BLaER1 treated with 17β-estradiol and CSF1 and Interleukin-3, amounts not matched to agents 10 nM and 100 nM (cell line): ENCODE results near the gene AGR2.
A peak's percentile ranks its signal among the peaks of the same experiment; 100 is the strongest.
"Not testable (repeated sequence)": the region's sequence is repeated elsewhere in the genome, so short reads cannot be mapped to it uniquely, and the experiment has no call there.

Experiments
- H3K27ac ChIP-seq, 11 experiments: shearing (Covaris generic); formaldehyde crosslinking; 2 replicates each; pipeline ENCODE4 v1.8.1; 2022
- H3K27me3 ChIP-seq, 11 experiments: shearing (Covaris generic); formaldehyde crosslinking; 2 replicates each; pipeline ENCODE4 v1.8.1; 2022
- H3K36me3 ChIP-seq, 11 experiments: shearing (Covaris generic); formaldehyde crosslinking; 2 replicates each; pipeline ENCODE4 v1.8.1; 2022
- H3K4me1 ChIP-seq, 10 experiments: shearing (Covaris generic); formaldehyde crosslinking; 2 replicates each; pipeline ENCODE4 v1.8.1; 2022
- H3K4me2 ChIP-seq, 11 experiments: shearing (Covaris generic); formaldehyde crosslinking; 2 replicates each; pipeline ENCODE4 v1.8.1; 2022
- H3K4me3 ChIP-seq, 10 experiments: shearing (Covaris generic); formaldehyde crosslinking; 2 replicates each; pipeline ENCODE4 v1.8.1; 2022
- H3K9ac ChIP-seq, 11 experiments: shearing (Covaris generic); formaldehyde crosslinking; 2 replicates each; pipeline ENCODE4 v1.8.1; 2022
- H3K9me3 ChIP-seq, 11 experiments: shearing (Covaris generic); formaldehyde crosslinking; replicated peaks in 1 of 11; 2 replicates each; pipeline ENCODE4 v1.8.1; 2022
- H4K20me1 ChIP-seq, 11 experiments: shearing (Covaris generic); formaldehyde crosslinking; 2 replicates each; pipeline ENCODE4 v1.8.1; 2022
- Cebpa-rat ChIP-seq, 11 experiments: shearing (Covaris generic); IDR thresholded peaks; 2 replicates each; pipeline ENCODE4 v1.8.1; 2022

AGR2 gene

DNA sequence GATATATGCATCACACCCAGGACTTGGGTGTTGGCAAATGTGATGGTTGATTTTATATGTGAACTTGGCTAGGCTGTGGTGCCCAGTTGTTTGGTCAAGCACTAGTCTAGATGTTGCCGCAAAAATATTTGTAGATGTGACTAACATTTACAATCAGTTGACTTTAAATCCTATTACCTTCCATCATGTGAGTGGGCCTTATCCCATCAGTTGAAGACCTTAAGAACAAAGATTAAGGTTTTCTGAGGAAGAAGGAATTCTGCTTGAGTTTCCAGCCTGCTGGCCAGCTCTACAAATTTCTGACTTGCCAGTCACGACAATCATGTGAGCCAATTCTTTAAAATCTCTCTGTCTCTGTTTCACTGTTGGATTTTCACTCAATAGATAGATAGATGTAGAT is 30.9 kb downstream of the AGR2 start:
- Histone ChIP-seq H3K27me3 (no peaks in the 10 kb centered on the region), H3K9me3 (peaks cover 0 to 2% (median 0%) of the 10 kb centered on the region in 11 experiments; a peak in 2 of 22 replicates), H3K9ac (no peak overlapping the region), H3K36me3 (peaks cover 0 to 20% (median 0%) of the 10 kb centered on the region in 11 experiments; a peak in 2 of 22 replicates), H3K4me3 (no peak overlapping the region), H3K27ac (no peak overlapping the region), H3K4me2 (no peak overlapping the region), H4K20me1 (peaks cover 0 to 8% (median 0%) of the 10 kb centered on the region in 11 experiments; a peak in 1 of 22 replicates), H3K4me1 (peaks cover 7 to 17% (median 14%) of the 10 kb centered on the region in 10 experiments)
- TF ChIP-seq Cebpa-rat (IDR thresholded peaks at IDR 0.05), result no peak

GRCh38 chr7:16773326-16773725 is 31.5 kb downstream of the AGR2 start:
- TF ChIP-seq Cebpa-rat (IDR thresholded peaks at IDR 0.05), result no peak
- Histone ChIP-seq H3K4me1 (peaks cover 5 to 16% (median 12%) of the 10 kb centered on the region in 10 experiments; a peak in 18 of 20 replicates), H3K36me3 (peaks cover 0 to 19% (median 0%) of the 10 kb centered on the region in 11 experiments; a peak in 2 of 22 replicates), H4K20me1 (peaks cover 0 to 8% (median 0%) of the 10 kb centered on the region in 11 experiments; a peak in 1 of 22 replicates), H3K27ac (no peak overlapping the region), H3K4me2 (no peak overlapping the region), H3K9me3 (peaks cover 0 to 8% (median under 1%) of the 10 kb centered on the region in 11 experiments; a peak in 8 of 22 replicates), H3K27me3 (no peaks in the 10 kb centered on the region), H3K9ac (no peak overlapping the region), H3K4me3 (no peak overlapping the region)

GRCh38 chr7:16770657-16771329 is 34.0 kb downstream of the AGR2 start:
- no peak for TF ChIP-seq Cebpa-rat (IDR thresholded peaks at IDR 0.05)
- no peaks in the 10 kb centered on the region for H3K27me3 ChIP-seq
- peaks cover 0 to 18% (median 9%) of the 10 kb centered on the region in 11 experiments; a peak in 10 of 22 replicates for H3K9me3 ChIP-seq
- H3K9ac ChIP-seq, result no peak overlapping the region
- H3K4me2 ChIP-seq, result peak overlapping the region; percentile 4 to 51 (median 20); a peak in 18 of 22 replicates
- H3K27ac ChIP-seq, result no peak overlapping the region
- peaks cover 0 to 8% (median 0%) of the 10 kb centered on the region in 11 experiments; a peak in 1 of 22 replicates for H4K20me1 ChIP-seq
- no peak overlapping the region for H3K4me3 ChIP-seq
- peaks cover 5 to 16% (median 12%) of the 10 kb centered on the region in 10 experiments; a peak in 18 of 20 replicates for H3K4me1 ChIP-seq
- peaks cover 0 to 19% (median 0%) of the 10 kb centered on the region in 11 experiments; a peak in 2 of 22 replicates for H3K36me3 ChIP-seq

DNA sequence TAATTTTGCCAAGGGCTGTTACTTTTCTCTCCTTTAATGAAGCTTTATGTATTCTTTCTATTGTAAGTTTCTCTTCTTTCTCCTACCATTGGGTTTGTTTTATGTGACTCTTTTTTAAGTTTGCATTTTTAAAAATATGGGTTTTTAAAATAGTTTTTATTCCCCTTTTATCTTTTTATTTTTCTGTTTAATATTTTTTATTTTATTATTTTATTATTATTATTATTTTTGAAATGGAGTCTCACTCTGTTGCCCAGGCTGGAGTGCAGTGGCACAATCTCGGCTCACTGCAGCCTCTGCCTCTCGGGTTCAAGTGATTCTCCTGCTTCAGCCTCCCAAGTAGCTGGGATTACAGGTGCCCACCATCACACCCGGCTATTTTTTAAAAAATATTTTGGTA is 34.8 kb downstream of the AGR2 start:
- H3K27ac ChIP-seq, H3K27me3 ChIP-seq: not testable (repeated sequence)
- H3K9me3 ChIP-seq, result peaks cover 0 to 19% (median 9%) of the 10 kb centered on the region in 11 experiments; a peak in 10 of 22 replicates

GRCh38 chr7:16765436-16765859 is 39.4 kb downstream of the AGR2 start:
- peaks cover 0 to 2% (median 0%) of the 10 kb centered on the region in 11 experiments; a peak in 1 of 22 replicates for H4K20me1 ChIP-seq
- no peak overlapping the region for H3K4me2 ChIP-seq
- H3K27me3 ChIP-seq, result no peaks in the 10 kb centered on the region
- peaks cover 11 to 57% (median 35%) of the 10 kb centered on the region in 11 experiments; a peak in 20 of 22 replicates for H3K9me3 ChIP-seq
- H3K36me3 ChIP-seq, result peaks cover 0 to 59% (median 22%) of the 10 kb centered on the region in 11 experiments; a peak in 15 of 22 replicates
- H3K9ac ChIP-seq, result no peak overlapping the region
- H3K4me3 ChIP-seq, result no peak overlapping the region
- H3K27ac ChIP-seq, result no peak overlapping the region
- TF ChIP-seq Cebpa-rat (IDR thresholded peaks at IDR 0.05), result no peak
- H3K4me1 ChIP-seq, result peaks cover 0 to 11% (median 3%) of the 10 kb centered on the region in 10 experiments; a peak in 14 of 20 replicates

More for the DNA sequence above, 34.8 kb downstream of the AGR2 start:
- Histone ChIP-seq H3K4me1 (peaks cover 5 to 18% (median 12%) of the 10 kb centered on the region in 10 experiments; a peak in 18 of 20 replicates), H3K4me2 (peak overlapping the region in 3 of 11 experiments; percentile 6 to 44 (median 19); a peak in 2 of 22 replicates), H3K36me3 (peaks cover 0 to 20% (median 3%) of the 10 kb centered on the region in 11 experiments; a peak in 7 of 22 replicates)
- H3K4me3 ChIP-seq, H4K20me1 ChIP-seq, H3K9ac ChIP-seq: not testable (repeated sequence)

GRCh38 chr7:16764942-16765341 is 39.9 kb downstream of the AGR2 start:
- Histone ChIP-seq H3K27me3 (no peaks in the 10 kb centered on the region), H3K36me3 (peaks cover 0 to 63% (median 22%) of the 10 kb centered on the region in 11 experiments; a peak in 15 of 22 replicates), H3K4me3 (no peak overlapping the region), H3K27ac (no peak overlapping the region), H3K9me3 (peaks cover 11 to 62% (median 36%) of the 10 kb centered on the region in 11 experiments; a peak in 20 of 22 replicates), H4K20me1 (no peaks in the 10 kb centered on the region), H3K4me1 (peaks cover 0 to 15% (median 4%) of the 10 kb centered on the region in 10 experiments; a peak in 12 of 20 replicates), H3K4me2 (no peak overlapping the region), H3K9ac (no peak overlapping the region)
- no peak for TF ChIP-seq Cebpa-rat (IDR thresholded peaks at IDR 0.05)

DNA sequence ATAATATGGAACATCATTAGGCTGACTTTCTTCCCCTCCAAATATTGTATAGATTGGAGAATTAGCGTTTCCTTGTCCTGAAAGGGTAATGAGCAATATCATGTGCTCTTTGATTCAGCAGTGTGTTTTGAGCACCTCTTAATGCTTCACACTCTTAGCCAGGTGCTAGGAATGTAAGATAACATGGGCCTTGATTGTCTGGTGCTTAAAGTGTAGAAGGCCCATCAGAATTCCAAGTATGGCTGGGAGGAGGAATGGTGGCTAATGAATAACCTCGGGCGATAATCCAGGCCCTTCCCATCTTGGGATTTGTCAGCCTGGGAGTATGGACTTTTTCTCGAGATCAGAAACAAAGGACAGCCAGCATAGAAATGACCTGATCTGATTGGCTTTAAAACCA is 42.6 kb downstream of the AGR2 start:
- Histone ChIP-seq H3K9ac (no peak overlapping the region), H3K36me3 (peaks cover 0 to 56% (median 22%) of the 10 kb centered on the region in 11 experiments; a peak in 15 of 22 replicates), H4K20me1 (no peaks in the 10 kb centered on the region), H3K4me3 (no peak overlapping the region), H3K27ac (no peak overlapping the region), H3K9me3 (peaks cover 16 to 52% (median 37%) of the 10 kb centered on the region in 11 experiments; a peak in 21 of 22 replicates), H3K27me3 (no peaks in the 10 kb centered on the region), H3K4me2 (no peak overlapping the region), H3K4me1 (peaks cover 0 to 41% (median 28%) of the 10 kb centered on the region in 10 experiments; a peak in 17 of 20 replicates)
- TF ChIP-seq Cebpa-rat (IDR thresholded peaks at IDR 0.05), result no peak

DNA sequence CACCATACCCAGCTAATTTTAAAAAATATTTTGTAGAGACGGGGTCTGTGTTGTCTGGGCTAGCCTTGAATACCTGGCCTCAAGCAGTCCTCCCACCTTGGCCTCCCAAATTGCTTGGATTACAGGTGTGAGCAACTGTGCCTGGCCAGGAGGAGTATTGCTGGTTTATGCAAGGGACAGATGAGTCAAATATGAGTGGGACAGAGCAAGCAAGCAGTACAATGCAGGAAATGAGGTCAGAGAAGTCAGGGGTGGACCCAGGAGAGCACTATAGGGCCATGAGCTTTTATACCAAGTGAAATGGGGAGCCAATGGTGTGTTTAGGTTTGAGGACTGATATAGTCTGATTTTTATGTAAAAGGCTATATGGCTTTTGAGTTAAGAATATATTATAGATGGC is 45.0 kb downstream of the AGR2 start:
- peaks cover 0 to 42% (median 22%) of the 10 kb centered on the region in 11 experiments; a peak in 15 of 22 replicates for H3K36me3 ChIP-seq
- peaks cover 0 to 8% (median 0%) of the 10 kb centered on the region in 11 experiments; a peak in 4 of 22 replicates for H4K20me1 ChIP-seq
- TF ChIP-seq Cebpa-rat (IDR thresholded peaks at IDR 0.05), result no peak
- H3K27ac ChIP-seq, result peak overlapping the region in 8 of 11 experiments; percentile 59 to 83 (median 73); a peak in 13 of 22 replicates
- H3K9me3 ChIP-seq, result peaks cover 16 to 45% (median 37%) of the 10 kb centered on the region in 11 experiments; a peak in 21 of 22 replicates
- H3K4me3 ChIP-seq, result peak overlapping the region in 2 of 10 experiments; percentile 18 to 49; a peak in 2 of 20 replicates
- H3K4me1 ChIP-seq, result peaks cover 8 to 61% (median 51%) of the 10 kb centered on the region in 10 experiments
- H3K9ac ChIP-seq, result peak overlapping the region in 3 of 11 experiments; percentile 47 to 63 (median 48); a peak in 2 of 22 replicates
- peaks cover 0 to 3% (median 0%) of the 10 kb centered on the region in 11 experiments; a peak in 2 of 22 replicates for H3K27me3 ChIP-seq
- peak overlapping the region in 9 of 11 experiments; percentile 42 to 82 (median 77); a peak in 15 of 22 replicates for H3K4me2 ChIP-seq
